ENCODE results near the gene ASRGL1.

Gene ASRGL1

GRCh38 chr11:62433904-62434276 is 96.6 kb downstream of the ASRGL1 start:
- TF ChIP-seq, protein P1, sequence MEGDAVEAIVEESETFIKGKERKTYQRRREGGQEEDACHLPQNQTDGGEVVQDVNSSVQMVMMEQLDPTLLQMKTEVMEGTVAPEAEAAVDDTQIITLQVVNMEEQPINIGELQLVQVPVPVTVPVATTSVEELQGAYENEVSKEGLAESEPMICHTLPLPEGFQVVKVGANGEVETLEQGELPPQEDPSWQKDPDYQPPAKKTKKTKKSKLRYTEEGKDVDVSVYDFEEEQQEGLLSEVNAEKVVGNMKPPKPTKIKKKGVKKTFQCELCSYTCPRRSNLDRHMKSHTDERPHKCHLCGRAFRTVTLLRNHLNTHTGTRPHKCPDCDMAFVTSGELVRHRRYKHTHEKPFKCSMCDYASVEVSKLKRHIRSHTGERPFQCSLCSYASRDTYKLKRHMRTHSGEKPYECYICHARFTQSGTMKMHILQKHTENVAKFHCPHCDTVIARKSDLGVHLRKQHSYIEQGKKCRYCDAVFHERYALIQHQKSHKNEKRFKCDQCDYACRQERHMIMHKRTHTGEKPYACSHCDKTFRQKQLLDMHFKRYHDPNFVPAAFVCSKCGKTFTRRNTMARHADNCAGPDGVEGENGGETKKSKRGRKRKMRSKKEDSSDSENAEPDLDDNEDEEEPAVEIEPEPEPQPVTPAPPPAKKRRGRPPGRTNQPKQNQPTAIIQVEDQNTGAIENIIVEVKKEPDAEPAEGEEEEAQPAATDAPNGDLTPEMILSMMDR (IDR thresholded peaks at IDR 0.05; ENCODE audit: low read depth, low read length): no peak

GRCh38 chr11:62435846-62436660 is 98.8 kb downstream of the ASRGL1 start:
- Histone ChIP-seq H3K4me3 (ENCODE audit: low read depth, low read length) (no peak overlapping the region), H3K9me3 (ENCODE audit: severe bottlenecking) (no peaks in the 10 kb centered on the region), H3K27me3 (ENCODE audit: insufficient read depth, low read depth, severe bottlenecking) (no peaks in the 10 kb centered on the region), H3K36me3 (no peaks in the 10 kb centered on the region), H3K27ac (no peak overlapping the region)
- TF ChIP-seq, protein P1 (IDR thresholded peaks at IDR 0.05; ENCODE audit: low read depth, low read length): no peak
- no peak for DNase-seq

More at GRCh38 chr11:62433904-62434276, 96.6 kb downstream of the ASRGL1 start:
- H3K27ac ChIP-seq: no peak overlapping the region
- H3K27me3 ChIP-seq (ENCODE audit: insufficient read depth, low read depth, severe bottlenecking): no peaks in the 10 kb centered on the region
- no peak overlapping the region for H3K4me3 ChIP-seq (ENCODE audit: low read depth, low read length)
- DNase-seq: no peak
- H3K9me3 ChIP-seq (ENCODE audit: severe bottlenecking): no peaks in the 10 kb centered on the region
- no peaks in the 10 kb centered on the region for H3K36me3 ChIP-seq

GRCh38 chr11:62437616-62438015 is 100.4 kb downstream of the ASRGL1 start:
- no peaks in the 10 kb centered on the region for H3K9me3 ChIP-seq (ENCODE audit: severe bottlenecking)
- no peak overlapping the region for H3K27ac ChIP-seq
- no peaks in the 10 kb centered on the region for H3K27me3 ChIP-seq (ENCODE audit: insufficient read depth, low read depth, severe bottlenecking)
- no peak for DNase-seq
- H3K36me3 ChIP-seq: no peaks in the 10 kb centered on the region
- no peak overlapping the region for H3K4me3 ChIP-seq (ENCODE audit: low read depth, low read length)
- TF ChIP-seq, protein P1 (IDR thresholded peaks at IDR 0.05; ENCODE audit: low read depth, low read length): no peak

DNA sequence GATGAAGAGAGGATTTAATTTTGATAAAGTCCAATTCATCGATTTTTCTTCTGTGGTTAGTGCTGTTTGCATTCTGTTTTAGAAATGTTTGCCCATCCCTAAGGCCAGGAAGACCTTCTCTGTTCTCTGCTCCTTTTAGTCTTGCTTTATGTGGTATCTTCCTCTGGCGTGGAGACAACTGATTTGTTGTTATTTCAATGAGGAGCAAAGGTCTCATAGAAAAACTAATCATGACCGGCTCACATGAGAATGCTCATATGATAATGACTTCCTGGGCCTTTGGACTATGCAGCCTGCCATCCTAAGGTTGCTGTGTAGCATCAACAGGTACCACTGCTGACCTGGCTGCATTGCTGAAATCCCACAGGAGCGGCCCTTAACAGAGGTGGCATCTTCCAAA is 101.4 kb downstream of the ASRGL1 start:
- no peaks in the 10 kb centered on the region for H3K9me3 ChIP-seq (ENCODE audit: severe bottlenecking)
- no peaks in the 10 kb centered on the region for H3K36me3 ChIP-seq
- no peak overlapping the region for H3K27ac ChIP-seq
- H3K4me3 ChIP-seq (ENCODE audit: low read depth, low read length): no peak overlapping the region
- TF ChIP-seq, protein P1 (IDR thresholded peaks at IDR 0.05; ENCODE audit: low read depth, low read length): no peak
- DNase-seq: no peak
- H3K27me3 ChIP-seq (ENCODE audit: insufficient read depth, low read depth, severe bottlenecking): no peaks in the 10 kb centered on the region

- Histone ChIP-seq H3K27me3 (ENCODE audit: insufficient read depth, low read depth, severe bottlenecking) (no peaks in the 10 kb centered on the region), H3K9me3 (ENCODE audit: severe bottlenecking) (no peaks in the 10 kb centered on the region), H3K27ac (no peak overlapping the region), H3K36me3 (no peaks in the 10 kb centered on the region), H3K4me3 (ENCODE audit: low read depth, low read length) (no peak overlapping the region)
- TF ChIP-seq, protein P1 (IDR thresholded peaks at IDR 0.05; ENCODE audit: low read depth, low read length): no peak
- no peak for DNase-seq
Measured at GRCh38 chr11:62439785-62440602, 102.7 kb downstream of the ASRGL1 start.

Data from WERI-Rb-1 (cell line).